ENCODE measurements around the gene APCDD1L. TPM values are rescaled to one million over a fixed set of nuclear protein-coding genes. Genes with fewer than 3 reads are reported as not detected.
A peak's percentile ranks its signal among the peaks of the same experiment; 100 is the strongest.
"Not testable (repeated sequence)": the region's sequence is repeated elsewhere in the genome, so short reads cannot be mapped to it uniquely, and the experiment has no call there.

Gene APCDD1L
- polyA plus RNA-seq, 1 donor from 2014 or later = 0.06 TPM

- Mint-ChIP-seq H3K27ac (no peak overlapping the region), H3K36me3 (peaks cover 1% of the 10 kb centered on the region), H3K27me3 (peaks cover 41% of the 10 kb centered on the region), H3K9me3 (peaks cover 0 to 3% (median 0%) of the 10 kb centered on the region in 3 donors), H3K4me1 (peaks cover 0 to 1% (median 0%) of the 10 kb centered on the region in 3 donors), H3K4me3 (no peak overlapping the region)
Measured at GRCh38 chr20:58513580-58514285, 1.5 kb downstream of the APCDD1L start.

DNA sequence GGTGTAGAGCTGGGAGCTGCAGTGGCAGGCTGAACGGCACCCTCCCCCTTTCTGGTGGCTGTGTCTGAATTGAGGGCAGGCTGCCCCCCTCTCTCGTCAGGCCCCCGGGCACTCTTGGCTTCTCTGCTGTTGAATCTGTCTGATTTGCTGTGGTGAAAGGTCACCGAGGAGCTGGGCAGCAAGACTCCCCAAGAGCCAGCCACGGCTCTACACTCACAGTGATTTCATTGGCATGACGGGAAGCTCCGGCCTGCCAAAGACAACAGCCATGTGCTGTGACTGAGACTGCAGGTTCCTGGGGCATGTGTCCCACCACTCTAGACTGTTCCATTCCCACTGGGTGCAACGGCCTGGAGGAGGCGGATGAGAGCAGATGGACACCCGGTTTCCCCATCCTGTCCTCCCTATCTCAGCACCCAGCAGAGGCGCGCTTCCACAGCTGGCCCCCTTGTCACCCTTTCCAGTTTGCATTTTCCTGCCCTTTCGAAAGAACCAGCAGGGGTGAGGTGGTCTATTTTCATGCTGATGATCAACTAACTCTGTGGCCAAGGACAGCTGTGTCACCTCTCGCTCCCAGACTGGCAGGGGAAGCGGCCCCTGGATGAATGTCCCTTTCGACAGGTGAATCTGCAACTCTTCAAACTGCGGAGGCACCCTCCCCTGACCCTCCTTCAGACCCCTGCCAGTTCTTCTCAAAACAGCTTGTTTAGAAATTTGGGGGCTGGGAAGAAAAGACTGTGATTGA is 2.2 kb downstream of the APCDD1L start:
- H3K27me3 Mint-ChIP-seq = peaks cover 41% of the 10 kb centered on the region
- H3K36me3 Mint-ChIP-seq = peaks cover 1% of the 10 kb centered on the region
- no peak overlapping the region for H3K4me3 Mint-ChIP-seq
- peaks cover 0 to 1% (median 0%) of the 10 kb centered on the region in 3 donors for H3K4me1 Mint-ChIP-seq
- no peaks in the 10 kb centered on the region for H3K9me3 Mint-ChIP-seq
- peak overlapping the region in 1 of 3 donors; percentile 57 for H3K27ac Mint-ChIP-seq

GRCh38 chr20:58511861-58512260 is 3.3 kb downstream of the APCDD1L start:
- peaks cover 0 to 1% (median 0%) of the 10 kb centered on the region in 3 donors for H3K4me1 Mint-ChIP-seq
- H3K27me3 Mint-ChIP-seq = peaks cover 40% of the 10 kb centered on the region
- no peaks in the 10 kb centered on the region for H3K9me3 Mint-ChIP-seq
- H3K27ac Mint-ChIP-seq = no peak overlapping the region
- H3K36me3 Mint-ChIP-seq = peaks cover 1% of the 10 kb centered on the region
- H3K4me3 Mint-ChIP-seq = no peak overlapping the region

DNA sequence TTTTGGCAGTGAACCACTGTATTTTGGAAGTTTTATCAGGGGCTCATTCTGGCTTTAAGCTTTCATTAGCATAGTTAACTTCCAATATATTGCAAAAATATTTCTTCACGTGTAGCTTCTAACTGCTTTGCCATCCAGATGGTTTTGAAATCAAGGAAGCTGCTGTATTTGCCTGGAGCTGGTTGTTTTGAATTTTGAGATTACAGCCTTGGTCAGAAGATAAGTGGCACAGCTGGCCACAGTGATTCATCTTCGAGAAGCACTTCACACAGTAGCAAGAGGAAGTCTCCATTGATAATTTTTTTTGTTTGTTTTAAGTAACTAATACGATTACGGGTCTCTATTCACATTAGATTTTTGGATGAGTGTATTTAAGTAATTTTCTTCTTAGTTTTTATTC is 3.8 kb downstream of the APCDD1L start:
- Mint-ChIP-seq H3K27me3 (peaks cover 37% of the 10 kb centered on the region), H3K9me3 (no peaks in the 10 kb centered on the region), H3K27ac (no peak overlapping the region), H3K4me3 (no peak overlapping the region), H3K36me3 (peaks cover 1% of the 10 kb centered on the region), H3K4me1 (peaks cover 0 to under 1% (median 0%) of the 10 kb centered on the region in 3 donors)

GRCh38 chr20:58510921-58511320 is 4.3 kb downstream of the APCDD1L start:
- peaks cover 1% of the 10 kb centered on the region for H3K36me3 Mint-ChIP-seq
- peaks cover 36% of the 10 kb centered on the region for H3K27me3 Mint-ChIP-seq
- H3K27ac Mint-ChIP-seq = peak overlapping the region in 1 of 3 donors; percentile 57
- H3K9me3 Mint-ChIP-seq = peaks cover 0 to 4% (median 0%) of the 10 kb centered on the region in 3 donors
- H3K4me3 Mint-ChIP-seq = no peak overlapping the region
- no peaks in the 10 kb centered on the region for H3K4me1 Mint-ChIP-seq

DNA sequence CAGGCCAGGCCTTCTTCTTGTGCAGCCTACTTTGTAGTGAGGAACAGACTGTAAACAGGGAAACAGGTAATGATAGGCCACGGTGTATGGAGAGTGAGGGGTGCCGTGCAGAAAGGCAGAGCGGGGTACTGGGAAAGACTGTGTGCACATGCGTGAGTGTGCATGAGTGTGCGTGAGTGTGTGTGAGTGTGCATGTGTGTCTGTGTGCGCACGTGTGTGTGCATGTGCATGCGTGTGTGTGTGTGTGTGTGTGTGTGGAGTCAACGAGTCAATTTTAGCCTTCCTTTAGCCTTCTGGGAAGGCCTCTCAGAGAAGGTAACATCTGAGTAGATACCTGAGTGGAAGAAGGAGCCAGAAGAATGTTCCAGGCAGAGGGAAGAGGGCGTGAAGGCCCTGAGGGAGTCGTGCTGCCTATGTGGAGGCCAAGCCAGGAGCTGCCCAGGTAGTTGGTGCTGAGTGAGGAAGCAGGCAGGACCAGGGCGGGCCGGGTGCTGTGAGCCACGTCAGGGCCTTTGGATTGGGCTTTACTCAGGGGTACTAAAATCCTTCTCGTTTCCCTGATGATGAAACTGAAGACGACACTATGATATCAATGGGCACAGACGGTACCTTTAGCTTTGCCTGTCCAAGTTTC is 6.3 kb downstream of the APCDD1L start:
- Mint-ChIP-seq H3K27me3 (peaks cover 26% of the 10 kb centered on the region), H3K36me3 (no peaks in the 10 kb centered on the region), H3K4me1 (no peaks in the 10 kb centered on the region), H3K27ac (no peak overlapping the region), H3K4me3 (no peak overlapping the region), H3K9me3 (peaks cover 0 to 14% (median 4%) of the 10 kb centered on the region in 3 donors)

DNA sequence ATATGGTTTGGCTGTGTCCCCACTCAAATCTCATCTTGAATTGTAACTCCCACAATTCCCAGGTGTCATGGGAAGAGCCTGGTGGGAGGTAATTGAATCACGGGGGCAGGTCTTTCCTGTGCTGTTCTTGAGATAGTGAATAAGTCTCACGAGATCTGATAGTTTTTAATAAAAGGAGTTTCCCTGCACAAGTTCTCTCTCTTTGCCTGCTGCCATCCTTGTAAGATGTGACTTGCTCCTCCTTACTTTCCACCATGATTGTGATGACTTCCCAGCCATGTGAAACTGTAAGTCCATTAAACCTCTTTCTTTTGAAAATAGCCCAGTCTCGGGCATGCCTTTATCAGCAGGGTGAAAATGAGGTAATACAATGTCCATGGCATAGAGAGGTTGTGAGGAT is 8.2 kb downstream of the APCDD1L start:
- H3K4me1 Mint-ChIP-seq, H3K4me3 Mint-ChIP-seq, H3K36me3 Mint-ChIP-seq, H3K27ac Mint-ChIP-seq: not testable (repeated sequence)
- peaks cover 13% of the 10 kb centered on the region for H3K27me3 Mint-ChIP-seq
- peaks cover 2 to 22% (median 8%) of the 10 kb centered on the region in 3 donors for H3K9me3 Mint-ChIP-seq

DNA sequence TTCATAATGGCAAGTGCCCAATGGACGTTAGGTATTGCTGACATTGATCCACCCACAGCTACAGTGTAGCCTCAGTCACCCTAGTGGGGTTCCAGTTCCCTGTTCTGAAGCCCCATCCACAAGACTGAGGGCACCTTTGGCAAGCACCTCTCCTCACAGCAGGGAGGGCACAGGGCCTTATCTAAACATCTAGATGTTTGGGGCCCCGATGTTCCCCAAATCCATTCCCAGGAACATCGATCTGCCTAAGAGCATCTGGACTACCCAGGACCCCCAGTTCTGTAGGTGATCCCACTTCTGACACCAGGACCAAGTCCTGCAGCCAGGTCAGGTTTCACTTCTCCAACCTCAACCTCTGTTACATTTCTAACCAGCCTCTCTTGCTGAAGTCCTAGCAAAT is 10.6 kb downstream of the APCDD1L start:
- Mint-ChIP-seq H3K9me3 (peaks cover 2 to 22% (median 13%) of the 10 kb centered on the region in 3 donors), H3K36me3 (peaks cover 2% of the 10 kb centered on the region), H3K27me3 (peaks cover 3% of the 10 kb centered on the region), H3K4me3 (no peak overlapping the region), H3K27ac (no peak overlapping the region), H3K4me1 (no peaks in the 10 kb centered on the region)

GRCh38 chr20:58503668-58504067 is 11.5 kb downstream of the APCDD1L start:
- H3K27ac Mint-ChIP-seq = no peak overlapping the region
- peaks cover 2 to 22% (median 13%) of the 10 kb centered on the region in 3 donors for H3K9me3 Mint-ChIP-seq
- H3K36me3 Mint-ChIP-seq = peaks cover 2% of the 10 kb centered on the region
- peak overlapping the region in 1 of 4 donors; percentile 29 for H3K4me3 Mint-ChIP-seq
- H3K4me1 Mint-ChIP-seq = no peaks in the 10 kb centered on the region
- H3K27me3 Mint-ChIP-seq = peaks cover 3% of the 10 kb centered on the region

DNA sequence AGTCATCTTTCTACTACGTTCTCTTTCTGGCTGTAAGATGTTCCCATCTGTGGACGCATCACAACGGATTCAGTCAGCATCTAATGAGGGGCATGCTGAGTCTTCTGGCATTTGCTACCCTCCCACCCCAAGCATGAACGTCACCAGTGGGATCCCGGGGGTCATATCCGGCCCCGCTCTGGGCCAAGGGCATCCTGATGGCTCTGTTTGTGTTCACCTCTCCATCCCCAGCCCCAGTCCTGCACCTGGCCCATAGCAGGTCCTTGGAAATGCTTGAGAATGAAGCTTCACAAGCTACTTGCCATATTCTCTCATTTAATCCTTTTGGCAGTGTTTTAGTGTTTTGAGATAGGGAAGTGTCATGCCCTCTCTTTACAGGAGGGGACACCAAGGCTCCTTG is 14.9 kb downstream of the APCDD1L start:
- H3K27me3 Mint-ChIP-seq = no peaks in the 10 kb centered on the region
- peaks cover 2 to 15% (median 10%) of the 10 kb centered on the region in 3 donors for H3K9me3 Mint-ChIP-seq
- H3K27ac Mint-ChIP-seq = no peak overlapping the region
- H3K4me1 Mint-ChIP-seq = no peaks in the 10 kb centered on the region
- H3K36me3 Mint-ChIP-seq = peaks cover 2% of the 10 kb centered on the region
- no peak overlapping the region for H3K4me3 Mint-ChIP-seq

DNA sequence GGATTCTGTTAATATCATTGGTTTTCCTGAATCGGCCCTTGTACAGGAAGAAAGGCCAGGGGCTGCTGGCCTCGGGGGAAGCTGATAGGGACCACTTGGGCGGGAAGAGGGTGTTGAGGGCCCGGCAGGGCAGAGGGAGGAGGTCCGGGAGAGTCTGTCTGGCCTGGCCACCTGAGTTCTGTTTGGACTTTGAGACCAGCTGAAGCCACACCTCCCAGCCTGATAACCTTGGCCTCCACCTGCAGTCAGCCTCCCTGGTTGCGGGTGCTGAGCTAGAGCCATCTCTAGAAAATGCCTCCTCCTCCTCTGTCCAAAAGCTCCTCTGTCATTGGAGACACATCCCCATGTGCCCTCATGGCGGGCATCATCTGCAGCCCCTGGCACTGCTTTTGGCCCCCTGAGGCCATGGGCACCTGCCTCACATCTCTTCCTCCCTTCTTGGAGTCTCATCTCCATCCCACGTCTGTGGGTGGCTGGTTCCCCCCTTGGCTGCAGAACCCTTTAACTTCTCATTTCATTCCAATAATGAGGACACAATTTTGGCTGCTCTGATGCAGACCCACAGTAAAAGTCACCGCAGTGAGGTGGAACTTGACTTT is 16.6 kb downstream of the APCDD1L start:
- no peaks in the 10 kb centered on the region for H3K4me1 Mint-ChIP-seq
- no peak overlapping the region for H3K4me3 Mint-ChIP-seq
- peaks cover 2% of the 10 kb centered on the region for H3K36me3 Mint-ChIP-seq
- H3K9me3 Mint-ChIP-seq = peaks cover 2 to 10% (median 5%) of the 10 kb centered on the region in 3 donors
- H3K27ac Mint-ChIP-seq = no peak overlapping the region
- H3K27me3 Mint-ChIP-seq = no peaks in the 10 kb centered on the region

GRCh38 chr20:58497724-58498469 is 17.3 kb downstream of the APCDD1L start:
- peaks cover 0 to 10% (median 1%) of the 10 kb centered on the region in 3 donors for H3K9me3 Mint-ChIP-seq
- peak overlapping the region in 1 of 3 donors; percentile 54 for H3K27ac Mint-ChIP-seq
- H3K36me3 Mint-ChIP-seq = peaks cover 2% of the 10 kb centered on the region
- H3K4me3 Mint-ChIP-seq = no peak overlapping the region
- no peaks in the 10 kb centered on the region for H3K27me3 Mint-ChIP-seq
- no peaks in the 10 kb centered on the region for H3K4me1 Mint-ChIP-seq

GRCh38 chr20:58497076-58497641 is 18.0 kb downstream of the APCDD1L start:
- no peaks in the 10 kb centered on the region for H3K4me1 Mint-ChIP-seq
- no peaks in the 10 kb centered on the region for H3K27me3 Mint-ChIP-seq
- peaks cover 0 to 7% (median 0%) of the 10 kb centered on the region in 3 donors for H3K9me3 Mint-ChIP-seq
- H3K36me3 Mint-ChIP-seq = peaks cover 2% of the 10 kb centered on the region
- H3K4me3 Mint-ChIP-seq = no peak overlapping the region
- peak overlapping the region in 1 of 3 donors; percentile 54 for H3K27ac Mint-ChIP-seq

GRCh38 chr20:58496429-58496769 is 18.8 kb downstream of the APCDD1L start:
- Mint-ChIP-seq H3K4me3 (no peak overlapping the region), H3K4me1 (peaks cover 0 to 3% (median 0%) of the 10 kb centered on the region in 3 donors), H3K36me3 (no peaks in the 10 kb centered on the region), H3K27me3 (no peaks in the 10 kb centered on the region), H3K9me3 (peaks cover 0 to 1% (median 0%) of the 10 kb centered on the region in 3 donors), H3K27ac (peak overlapping the region in 1 of 3 donors; percentile 54)

Measured in IgD-negative memory B cell (primary cell).